Stimulated activated memory B cell treated with anti-CD40 and anti-IgM and Interleukin-4, amounts not matched to agents 10 μg/mL and 1 μg/mL and 100 μg/mL, for 72 hours (primary cell): ENCODE measurements around the gene TNIP2.
"Not testable (repeated sequence)": the region's sequence is repeated elsewhere in the genome, so short reads cannot be mapped to it uniquely, and the experiment has no call there.

Experiments used
- ATAC-seq: fragments of 150-1000 bp; cut with Tn5 transposase; 2 replicates; pipeline ENCODE4 v1.10.0; 2021
- H3K27ac Mint-ChIP-seq: one replicate; pipeline ENCODE4 v1.8.0; 2022; ENCODE audit warnings: mild to moderate bottlenecking, mixed read lengths
- H3K27me3 Mint-ChIP-seq: one replicate; pipeline ENCODE4 v1.8.0; 2022; ENCODE audit warnings: mixed read lengths
- H3K36me3 Mint-ChIP-seq: one replicate; pipeline ENCODE4 v1.8.0; 2022; ENCODE audit warnings: mixed read lengths
- H3K4me1 Mint-ChIP-seq: one replicate; pipeline ENCODE4 v1.8.0; 2022; ENCODE audit warnings: mixed read lengths
- H3K4me3 Mint-ChIP-seq: one replicate; pipeline ENCODE4 v1.8.0; 2022; ENCODE audit warnings: mild to moderate bottlenecking, moderate library complexity, mixed read lengths
- H3K9me3 Mint-ChIP-seq: one replicate; pipeline ENCODE4 v1.8.0; 2022; ENCODE audit warnings: mixed read lengths

The TNIP2 gene

GRCh38 chr4:2744576-2745270 is 11.4 kb downstream of the TNIP2 start:
- no peaks in the 10 kb centered on the region for H3K27me3 Mint-ChIP-seq
- H3K27ac Mint-ChIP-seq = peak overlapping the region; percentile 86
- no peak overlapping the region for H3K4me3 Mint-ChIP-seq
- H3K36me3 Mint-ChIP-seq = peaks cover 68% of the 10 kb centered on the region
- no peak for ATAC-seq
- no peaks in the 10 kb centered on the region for H3K9me3 Mint-ChIP-seq
- peaks cover 58% of the 10 kb centered on the region for H3K4me1 Mint-ChIP-seq

GRCh38 chr4:2743518-2744445 is 12.4 kb downstream of the TNIP2 start:
- no peaks in the 10 kb centered on the region for H3K9me3 Mint-ChIP-seq
- peaks cover 54% of the 10 kb centered on the region for H3K4me1 Mint-ChIP-seq
- peaks cover 71% of the 10 kb centered on the region for H3K36me3 Mint-ChIP-seq
- no peak for ATAC-seq
- no peak overlapping the region for H3K4me3 Mint-ChIP-seq
- no peaks in the 10 kb centered on the region for H3K27me3 Mint-ChIP-seq
- peak overlapping the region; percentile 30 for H3K27ac Mint-ChIP-seq

GRCh38 chr4:2742823-2743517 is 13.2 kb downstream of the TNIP2 start:
- Mint-ChIP-seq H3K36me3 (peaks cover 76% of the 10 kb centered on the region), H3K27ac (peak overlapping the region; percentile 30), H3K27me3 (no peaks in the 10 kb centered on the region), H3K4me3 (no peak overlapping the region), H3K9me3 (no peaks in the 10 kb centered on the region), H3K4me1 (peaks cover 47% of the 10 kb centered on the region)
- no peak for ATAC-seq

GRCh38 chr4:2742081-2742822 is 13.9 kb downstream of the TNIP2 start:
- Mint-ChIP-seq H3K27ac (peak overlapping the region; percentile 12), H3K9me3 (no peaks in the 10 kb centered on the region), H3K36me3 (peaks cover 69% of the 10 kb centered on the region), H3K27me3 (no peaks in the 10 kb centered on the region), H3K4me3 (no peak overlapping the region), H3K4me1 (peaks cover 39% of the 10 kb centered on the region)
- no peak for ATAC-seq

- ATAC-seq = no peak
- H3K4me1 Mint-ChIP-seq = peaks cover 33% of the 10 kb centered on the region
- H3K27ac Mint-ChIP-seq = peak overlapping the region; percentile 12
- H3K4me3 Mint-ChIP-seq = no peak overlapping the region
- no peaks in the 10 kb centered on the region for H3K9me3 Mint-ChIP-seq
- H3K36me3 Mint-ChIP-seq = peaks cover 65% of the 10 kb centered on the region
- no peaks in the 10 kb centered on the region for H3K27me3 Mint-ChIP-seq
Observed at GRCh38 chr4:2741626-2742025, 14.5 kb downstream of the TNIP2 start.

- peaks cover 70% of the 10 kb centered on the region for H3K36me3 Mint-ChIP-seq
- not testable (repeated sequence) for H3K4me3 Mint-ChIP-seq, H3K27me3 Mint-ChIP-seq, H3K9me3 Mint-ChIP-seq, ATAC-seq
- H3K4me1 Mint-ChIP-seq = peaks cover 33% of the 10 kb centered on the region
- H3K27ac Mint-ChIP-seq = peak overlapping the region; percentile 4
Observed at GRCh38 chr4:2738296-2738695, 17.8 kb downstream of the TNIP2 start.

GRCh38 chr4:2735869-2736268 is 20.3 kb downstream of the TNIP2 start:
- H3K4me1 Mint-ChIP-seq = peaks cover 34% of the 10 kb centered on the region
- H3K36me3 Mint-ChIP-seq = peaks cover 69% of the 10 kb centered on the region
- ATAC-seq = no peak
- H3K4me3 Mint-ChIP-seq = no peak overlapping the region
- H3K27ac Mint-ChIP-seq = no peak overlapping the region
- no peaks in the 10 kb centered on the region for H3K9me3 Mint-ChIP-seq
- no peaks in the 10 kb centered on the region for H3K27me3 Mint-ChIP-seq

- Mint-ChIP-seq H3K27me3 (no peaks in the 10 kb centered on the region), H3K9me3 (no peaks in the 10 kb centered on the region), H3K36me3 (peaks cover 69% of the 10 kb centered on the region), H3K4me3 (no peak overlapping the region), H3K4me1 (peaks cover 28% of the 10 kb centered on the region), H3K27ac (peak overlapping the region; percentile 2)
- ATAC-seq = peak; percentile 94
Observed at GRCh38 chr4:2734612-2735011, 21.5 kb downstream of the TNIP2 start.

GRCh38 chr4:2733844-2734574 is 22.1 kb downstream of the TNIP2 start:
- peak; percentile 13 for ATAC-seq
- no peaks in the 10 kb centered on the region for H3K27me3 Mint-ChIP-seq
- no peak overlapping the region for H3K4me3 Mint-ChIP-seq
- no peaks in the 10 kb centered on the region for H3K9me3 Mint-ChIP-seq
- H3K27ac Mint-ChIP-seq = peak overlapping the region; percentile 2
- peaks cover 28% of the 10 kb centered on the region for H3K4me1 Mint-ChIP-seq
- H3K36me3 Mint-ChIP-seq = peaks cover 73% of the 10 kb centered on the region

- H3K4me1 Mint-ChIP-seq = peaks cover 28% of the 10 kb centered on the region
- peak overlapping the region; percentile 18 for H3K27ac Mint-ChIP-seq
- no peak for ATAC-seq
- H3K36me3 Mint-ChIP-seq = peaks cover 72% of the 10 kb centered on the region
- H3K4me3 Mint-ChIP-seq = no peak overlapping the region
- H3K9me3 Mint-ChIP-seq = no peaks in the 10 kb centered on the region
- H3K27me3 Mint-ChIP-seq = no peaks in the 10 kb centered on the region
Observed at GRCh38 chr4:2733001-2733843, 22.9 kb downstream of the TNIP2 start.

- Mint-ChIP-seq H3K27me3 (no peaks in the 10 kb centered on the region), H3K36me3 (peaks cover 70% of the 10 kb centered on the region), H3K4me1 (peaks cover 28% of the 10 kb centered on the region), H3K4me3 (no peak overlapping the region), H3K27ac (peak overlapping the region; percentile 18), H3K9me3 (no peaks in the 10 kb centered on the region)
- ATAC-seq = no peak
Observed at GRCh38 chr4:2732526-2732925, 23.6 kb downstream of the TNIP2 start.

GRCh38 chr4:2731907-2732317 is 24.2 kb downstream of the TNIP2 start:
- H3K36me3 Mint-ChIP-seq = peaks cover 70% of the 10 kb centered on the region
- no peaks in the 10 kb centered on the region for H3K9me3 Mint-ChIP-seq
- no peak for ATAC-seq
- H3K4me3 Mint-ChIP-seq = no peak overlapping the region
- peaks cover 28% of the 10 kb centered on the region for H3K4me1 Mint-ChIP-seq
- H3K27ac Mint-ChIP-seq = no peak overlapping the region
- no peaks in the 10 kb centered on the region for H3K27me3 Mint-ChIP-seq

GRCh38 chr4:2729533-2729875 is 26.6 kb downstream of the TNIP2 start:
- peaks cover 50% of the 10 kb centered on the region for H3K36me3 Mint-ChIP-seq

More at GRCh38 chr4:2729533-2729875, 26.6 kb downstream of the TNIP2 start:
- Mint-ChIP-seq H3K4me1 (peaks cover 17% of the 10 kb centered on the region), H3K27ac (peak overlapping the region; percentile 8), H3K4me3 (no peak overlapping the region), H3K9me3 (no peaks in the 10 kb centered on the region), H3K27me3 (no peaks in the 10 kb centered on the region)
- ATAC-seq = no peak
